Osteoblast (primary cell): Measurements from ENCODE around the gene GPR55. TPM values are rescaled to one million over a fixed set of nuclear protein-coding genes. Genes with fewer than 3 reads are reported as not detected.

ENCODE experiments used
- DNase-seq: peaks from one replicate; pipeline ENCODE4 v3.0.0; 2011; ENCODE audit warnings: low spot score, mixed read lengths; ENCODE audit not compliant: insufficient read length; ENCODE audit errors: missing footprints
- H2AFZ ChIP-seq: 2 replicates; pipeline ENCODE4 v1.6.0; 2011; ENCODE audit warnings: mild to moderate bottlenecking, low read length
- H3K27ac ChIP-seq: 2 replicates; pipeline ENCODE4 v1.5.1; 2011; ENCODE audit warnings: mild to moderate bottlenecking, low read depth, low read length, moderate library complexity
- H3K27me3 ChIP-seq: 2 replicates; pipeline ENCODE4 v1.6.0; 2012; ENCODE audit warnings: mild to moderate bottlenecking, control low read depth, inconsistent platforms, low read length, moderate library complexity; ENCODE audit not compliant: insufficient read depth
- H3K36me3 ChIP-seq: 2 replicates; pipeline ENCODE4 v1.5.1; 2011; ENCODE audit warnings: mild to moderate bottlenecking, low read length, control low read depth, moderate library complexity; ENCODE audit not compliant: insufficient read depth
- H3K4me1 ChIP-seq: 2 replicates; pipeline ENCODE4 v1.5.1; 2011; ENCODE audit warnings: mild to moderate bottlenecking, low read length, control low read depth, moderate library complexity; ENCODE audit not compliant: insufficient read depth
- H3K4me2 ChIP-seq: 2 replicates; pipeline ENCODE4 v1.6.0; 2011; ENCODE audit warnings: mild to moderate bottlenecking, low read length; ENCODE audit not compliant: insufficient read depth
- H3K4me3 ChIP-seq: fragments of 200-600 bp; sonication (generic); 3 replicates; pipeline ENCODE4 v1.5.1; 2012; ENCODE audit warnings: mild to moderate bottlenecking, low read length, inconsistent platforms; ENCODE audit not compliant: insufficient read depth
- H3K79me2 ChIP-seq: 2 replicates; pipeline ENCODE4 v1.6.0; 2012; ENCODE audit warnings: mild to moderate bottlenecking, low read length, control low read depth, inconsistent platforms; ENCODE audit not compliant: insufficient read depth
- H3K9me3 ChIP-seq: 2 replicates; pipeline ENCODE4 v1.5.1; 2011; ENCODE audit warnings: low read depth, low read length, control low read depth
- H4K20me1 ChIP-seq: 2 replicates; pipeline ENCODE4 v1.6.0; 2012; ENCODE audit warnings: mild to moderate bottlenecking, low read length, control low read depth; ENCODE audit not compliant: insufficient read depth
- total RNA-seq: library from RNA; depleted of rRNA; stranded (reverse); fragments of >200 nt; gene quantifications from 2 replicates; pipeline ENCODE4 v1.2.3, GENCODE V29; 2012
- TF ChIP-seq, protein P1 (sequence below): IDR thresholded peaks from 2 replicates; pipeline ENCODE4 v1.5.1; 2011; ENCODE audit warnings: mild to moderate bottlenecking, low read depth, low read length, moderate library complexity; ENCODE audit errors: extremely low read depth

Gene GPR55
- total RNA-seq, 1 donor: not detected

DNA sequence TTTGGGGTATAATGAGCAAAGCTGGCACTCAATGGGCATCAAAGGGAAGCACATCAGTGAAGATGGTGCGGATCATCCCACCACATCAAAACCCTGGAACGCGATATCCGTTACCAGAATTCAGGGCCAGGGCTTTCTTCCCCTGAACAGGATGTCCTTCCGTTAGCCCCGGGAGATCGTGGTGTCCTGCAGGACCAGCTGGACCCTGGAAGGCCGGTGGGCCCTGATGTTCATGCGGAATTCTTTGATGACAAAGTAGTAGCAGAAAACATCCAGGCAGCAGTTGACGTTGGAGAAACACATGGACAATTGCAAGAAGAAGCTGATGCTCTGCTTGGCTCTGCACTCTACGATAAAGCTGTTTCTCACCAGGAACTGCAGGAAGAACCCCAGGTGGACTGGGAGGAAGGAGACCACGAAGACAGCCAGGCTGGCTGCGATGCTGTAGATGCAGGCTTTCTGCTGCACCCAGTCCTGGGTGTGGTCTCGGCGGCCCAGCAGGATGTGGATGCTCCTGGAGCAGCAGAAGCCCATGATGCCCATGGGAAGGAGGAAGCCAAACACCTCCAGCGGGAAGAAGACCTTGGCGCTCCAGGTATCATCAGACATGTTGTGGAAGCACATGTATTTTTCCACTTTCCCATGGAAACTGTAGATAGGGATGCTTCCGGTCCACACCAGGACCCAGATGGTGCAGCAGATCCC lies 15.0 kb downstream of the GPR55 start:
- Histone ChIP-seq H3K79me2 (no peaks in the 10 kb centered on the region), H3K9me3 (no peaks in the 10 kb centered on the region), H2AFZ (no peak overlapping the region), H4K20me1 (no peaks in the 10 kb centered on the region), H3K4me1 (peaks cover 9% of the 10 kb centered on the region), H3K27ac (no peak overlapping the region), H3K27me3 (peaks cover 7% of the 10 kb centered on the region), H3K4me3 (no peak overlapping the region), H3K36me3 (no peaks in the 10 kb centered on the region), H3K4me2 (no peak overlapping the region)
- TF ChIP-seq, protein P1, sequence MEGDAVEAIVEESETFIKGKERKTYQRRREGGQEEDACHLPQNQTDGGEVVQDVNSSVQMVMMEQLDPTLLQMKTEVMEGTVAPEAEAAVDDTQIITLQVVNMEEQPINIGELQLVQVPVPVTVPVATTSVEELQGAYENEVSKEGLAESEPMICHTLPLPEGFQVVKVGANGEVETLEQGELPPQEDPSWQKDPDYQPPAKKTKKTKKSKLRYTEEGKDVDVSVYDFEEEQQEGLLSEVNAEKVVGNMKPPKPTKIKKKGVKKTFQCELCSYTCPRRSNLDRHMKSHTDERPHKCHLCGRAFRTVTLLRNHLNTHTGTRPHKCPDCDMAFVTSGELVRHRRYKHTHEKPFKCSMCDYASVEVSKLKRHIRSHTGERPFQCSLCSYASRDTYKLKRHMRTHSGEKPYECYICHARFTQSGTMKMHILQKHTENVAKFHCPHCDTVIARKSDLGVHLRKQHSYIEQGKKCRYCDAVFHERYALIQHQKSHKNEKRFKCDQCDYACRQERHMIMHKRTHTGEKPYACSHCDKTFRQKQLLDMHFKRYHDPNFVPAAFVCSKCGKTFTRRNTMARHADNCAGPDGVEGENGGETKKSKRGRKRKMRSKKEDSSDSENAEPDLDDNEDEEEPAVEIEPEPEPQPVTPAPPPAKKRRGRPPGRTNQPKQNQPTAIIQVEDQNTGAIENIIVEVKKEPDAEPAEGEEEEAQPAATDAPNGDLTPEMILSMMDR: no peak
- DNase-seq: no peak

- peaks cover 9% of the 10 kb centered on the region for H3K4me1 ChIP-seq
- TF ChIP-seq, protein P1: no peak
- no peaks in the 10 kb centered on the region for H3K9me3 ChIP-seq
- H3K4me3 ChIP-seq: no peak overlapping the region
- H3K27me3 ChIP-seq: peaks cover 7% of the 10 kb centered on the region
- H4K20me1 ChIP-seq: no peaks in the 10 kb centered on the region
- H3K27ac ChIP-seq: no peak overlapping the region
- H2AFZ ChIP-seq: peak overlapping the region; percentile 64
- H3K79me2 ChIP-seq: no peaks in the 10 kb centered on the region
- H3K4me2 ChIP-seq: peak overlapping the region; percentile 36
- no peaks in the 10 kb centered on the region for H3K36me3 ChIP-seq
- peak; percentile 95 for DNase-seq
These were observed 16.3 kb downstream of the GPR55 start for GRCh38 chr2:230908595-230909191.

- Histone ChIP-seq H3K9me3 (no peaks in the 10 kb centered on the region), H3K4me2 (peak overlapping the region; percentile 36), H3K27ac (no peak overlapping the region), H2AFZ (peak overlapping the region; percentile 64), H3K27me3 (peaks cover 7% of the 10 kb centered on the region), H4K20me1 (no peaks in the 10 kb centered on the region), H3K4me1 (peaks cover 9% of the 10 kb centered on the region), H3K4me3 (no peak overlapping the region), H3K36me3 (no peaks in the 10 kb centered on the region), H3K79me2 (no peaks in the 10 kb centered on the region)
- TF ChIP-seq, protein P1: no peak
- DNase-seq: no peak
These were observed 16.9 kb downstream of the GPR55 start for GRCh38 chr2:230908092-230908594.

DNA sequence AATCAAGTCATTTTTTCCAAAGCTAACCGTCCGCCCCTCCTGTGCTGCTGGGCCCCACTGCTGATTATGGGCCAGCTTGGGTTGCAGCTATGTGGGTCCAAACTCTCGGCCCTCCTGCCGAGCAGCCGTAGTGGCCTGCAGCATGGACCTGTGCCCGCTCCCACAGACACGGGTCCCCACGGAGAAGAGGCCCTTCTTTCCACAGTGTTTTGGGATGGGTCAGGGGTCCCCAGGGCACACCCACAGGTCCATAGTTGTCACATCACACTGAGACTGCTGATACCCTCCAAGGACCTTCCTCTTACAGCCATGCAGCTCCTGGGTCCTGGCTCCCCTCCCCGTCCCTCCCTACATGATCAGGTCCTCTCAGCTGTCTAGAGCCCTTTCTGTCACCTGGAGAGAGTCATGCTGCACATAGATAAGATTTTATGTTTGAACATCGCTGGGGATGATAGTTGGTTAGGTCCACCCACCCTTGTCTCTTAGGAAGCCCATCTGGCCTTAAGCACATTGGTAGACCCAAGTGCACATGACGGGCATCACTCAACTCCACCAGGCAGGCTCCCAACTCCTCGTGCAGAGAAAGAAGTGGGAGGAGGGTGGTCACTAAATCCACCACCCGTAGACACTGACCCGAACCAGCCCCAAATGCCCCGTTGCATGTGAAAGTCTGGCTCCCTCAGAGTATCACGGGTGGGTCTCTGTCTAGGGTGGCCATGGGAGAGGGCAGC lies 17.5 kb downstream of the GPR55 start:
- Histone ChIP-seq H3K4me1 (peaks cover 9% of the 10 kb centered on the region), H3K4me2 (no peak overlapping the region), H4K20me1 (no peaks in the 10 kb centered on the region), H3K9me3 (no peaks in the 10 kb centered on the region), H3K27me3 (peaks cover 7% of the 10 kb centered on the region), H3K36me3 (no peaks in the 10 kb centered on the region), H3K79me2 (no peaks in the 10 kb centered on the region), H2AFZ (no peak overlapping the region), H3K27ac (no peak overlapping the region), H3K4me3 (no peak overlapping the region)
- TF ChIP-seq, protein P1: no peak
- DNase-seq: no peak
